ENCODE data around the gene MMP25. TPM values are rescaled to one million over a fixed set of nuclear protein-coding genes. Genes with fewer than 3 reads are reported as not detected.
"Not testable (repeated sequence)": the region's sequence is repeated elsewhere in the genome, so short reads cannot be mapped to it uniquely, and the experiment has no call there.

Gene MMP25
- total and polyA plus RNA-seq, 11 donors = 0.32 to 3.0 (median 0.93) TPM

DNA sequence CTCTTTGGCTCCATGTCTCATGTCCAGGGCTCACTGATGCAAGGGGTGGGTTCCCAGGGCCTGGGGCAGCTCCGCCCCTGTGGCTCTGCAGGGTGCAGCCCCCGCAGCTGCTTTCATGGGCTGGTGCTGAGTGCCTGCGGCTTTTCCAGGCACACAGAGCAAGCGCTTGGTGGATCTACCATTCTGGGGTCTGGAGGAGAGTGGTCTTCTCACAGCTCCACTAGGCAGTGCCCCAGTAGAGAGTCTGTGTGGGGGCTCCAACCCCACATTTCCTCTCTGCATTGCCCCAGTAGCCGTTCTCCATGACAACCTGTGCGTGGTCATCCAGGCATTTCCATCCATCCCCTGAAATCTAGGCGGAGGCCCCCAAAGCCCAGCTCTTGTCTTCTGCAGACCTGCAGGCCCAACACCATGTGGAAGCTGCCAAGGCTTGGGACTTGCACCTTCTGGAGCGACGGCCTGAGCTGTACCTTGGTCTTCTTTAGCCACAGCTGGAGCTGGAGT lies 24.3 kb downstream of the MMP25 start:
- H3K4me3 ChIP-seq = no peak overlapping the region
- intact Hi-C loops (cut with DNase I) = no loop called here
- ATAC-seq (no peak), DNase-seq (no peak)
- no peaks in the 10 kb centered on the region for H3K9me3 ChIP-seq
- H3K4me1 ChIP-seq = peaks cover 0 to 42% (median 7%) of the 10 kb centered on the region in 12 donors
- 86 to 97% (median 91%) methylated on average over 6 to 9 of the region's 9 CpGs for WGBS, 4 donors
- TF ChIP-seq, protein P1, sequence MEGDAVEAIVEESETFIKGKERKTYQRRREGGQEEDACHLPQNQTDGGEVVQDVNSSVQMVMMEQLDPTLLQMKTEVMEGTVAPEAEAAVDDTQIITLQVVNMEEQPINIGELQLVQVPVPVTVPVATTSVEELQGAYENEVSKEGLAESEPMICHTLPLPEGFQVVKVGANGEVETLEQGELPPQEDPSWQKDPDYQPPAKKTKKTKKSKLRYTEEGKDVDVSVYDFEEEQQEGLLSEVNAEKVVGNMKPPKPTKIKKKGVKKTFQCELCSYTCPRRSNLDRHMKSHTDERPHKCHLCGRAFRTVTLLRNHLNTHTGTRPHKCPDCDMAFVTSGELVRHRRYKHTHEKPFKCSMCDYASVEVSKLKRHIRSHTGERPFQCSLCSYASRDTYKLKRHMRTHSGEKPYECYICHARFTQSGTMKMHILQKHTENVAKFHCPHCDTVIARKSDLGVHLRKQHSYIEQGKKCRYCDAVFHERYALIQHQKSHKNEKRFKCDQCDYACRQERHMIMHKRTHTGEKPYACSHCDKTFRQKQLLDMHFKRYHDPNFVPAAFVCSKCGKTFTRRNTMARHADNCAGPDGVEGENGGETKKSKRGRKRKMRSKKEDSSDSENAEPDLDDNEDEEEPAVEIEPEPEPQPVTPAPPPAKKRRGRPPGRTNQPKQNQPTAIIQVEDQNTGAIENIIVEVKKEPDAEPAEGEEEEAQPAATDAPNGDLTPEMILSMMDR (IDR thresholded peaks at IDR 0.05) = no peak
- no peak for TF ChIP-seq POLR2A (IDR thresholded peaks at IDR 0.05)
- H3K27me3 ChIP-seq = no peaks in the 10 kb centered on the region
- H3K27ac ChIP-seq = no peak overlapping the region
- peaks cover 0 to 23% (median 6%) of the 10 kb centered on the region in 9 donors for H3K36me3 ChIP-seq

DNA sequence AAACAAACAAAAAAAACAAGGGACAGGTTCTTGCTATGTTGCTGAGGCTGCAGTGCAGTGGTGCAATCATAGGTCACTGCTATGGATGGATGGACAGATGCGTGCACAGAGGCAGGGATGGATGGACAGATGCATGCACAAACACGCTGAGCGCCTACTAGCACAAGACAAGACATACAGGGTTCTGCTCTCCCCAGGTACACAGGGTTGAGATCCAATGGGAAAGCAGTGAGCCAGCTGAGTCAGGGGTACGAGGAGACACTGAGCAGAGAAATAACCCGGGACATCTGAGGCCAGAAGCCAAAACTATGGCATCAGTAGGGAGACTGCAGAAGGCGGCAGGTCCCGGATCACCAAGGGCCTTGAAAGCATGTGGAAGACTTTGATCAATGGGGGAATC lies 25.3 kb downstream of the MMP25 start:
- Histone ChIP-seq H3K9me3 (no peaks in the 10 kb centered on the region), H3K4me3 (no peak overlapping the region), H3K27ac (peak overlapping the region in 1 of 12 donors; percentile 15), H3K27me3 (no peaks in the 10 kb centered on the region), H3K36me3 (peaks cover 0 to 23% (median 6%) of the 10 kb centered on the region in 9 donors), H3K4me1 (peaks cover 0 to 41% (median 7%) of the 10 kb centered on the region in 12 donors)
- WGBS, 4 donors = 84 to 90% (median 89%) methylated on average over 7 of the region's 7 CpGs
- intact Hi-C loops (cut with DNase I) = no loop called here
- no peak for DNase-seq
- ATAC-seq = no peak
- no peak for TF ChIP-seq POLR2A (IDR thresholded peaks at IDR 0.05)
- TF ChIP-seq, protein P1 (IDR thresholded peaks at IDR 0.05) = no peak

DNA sequence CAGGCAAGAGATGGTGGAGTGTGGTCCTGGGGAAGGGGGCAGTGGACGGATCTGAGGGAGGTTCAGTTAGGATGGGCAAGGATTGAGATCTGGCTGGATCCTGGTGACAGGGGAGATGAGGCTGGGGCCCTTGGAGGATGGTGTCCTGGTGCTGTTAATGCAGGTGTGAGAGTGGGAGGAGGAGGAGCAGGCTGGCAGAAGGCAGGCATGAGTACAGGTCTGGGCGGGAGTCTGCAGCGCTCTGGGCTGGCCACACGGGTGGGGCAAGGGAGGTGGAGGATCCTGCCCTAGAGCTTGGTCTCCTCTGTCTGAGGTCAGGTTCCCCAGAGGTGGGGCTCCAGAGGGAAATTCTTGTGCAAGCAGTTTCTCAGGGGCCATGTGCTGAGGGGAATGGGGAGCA lies 25.8 kb downstream of the MMP25 start:
- H3K9me3 ChIP-seq; H3K27ac ChIP-seq; H3K4me3 ChIP-seq; ATAC-seq; H3K27me3 ChIP-seq; intact Hi-C loops (cut with DNase I); DNase-seq: not testable (repeated sequence)
- H3K36me3 ChIP-seq = peaks cover 0 to 26% (median 6%) of the 10 kb centered on the region in 9 donors
- WGBS, 4 donors = 70 to 87% (median 76%) methylated on average over 3 to 4 of the region's 4 CpGs
- peaks cover 0 to 40% (median 7%) of the 10 kb centered on the region in 12 donors for H3K4me1 ChIP-seq

DNA sequence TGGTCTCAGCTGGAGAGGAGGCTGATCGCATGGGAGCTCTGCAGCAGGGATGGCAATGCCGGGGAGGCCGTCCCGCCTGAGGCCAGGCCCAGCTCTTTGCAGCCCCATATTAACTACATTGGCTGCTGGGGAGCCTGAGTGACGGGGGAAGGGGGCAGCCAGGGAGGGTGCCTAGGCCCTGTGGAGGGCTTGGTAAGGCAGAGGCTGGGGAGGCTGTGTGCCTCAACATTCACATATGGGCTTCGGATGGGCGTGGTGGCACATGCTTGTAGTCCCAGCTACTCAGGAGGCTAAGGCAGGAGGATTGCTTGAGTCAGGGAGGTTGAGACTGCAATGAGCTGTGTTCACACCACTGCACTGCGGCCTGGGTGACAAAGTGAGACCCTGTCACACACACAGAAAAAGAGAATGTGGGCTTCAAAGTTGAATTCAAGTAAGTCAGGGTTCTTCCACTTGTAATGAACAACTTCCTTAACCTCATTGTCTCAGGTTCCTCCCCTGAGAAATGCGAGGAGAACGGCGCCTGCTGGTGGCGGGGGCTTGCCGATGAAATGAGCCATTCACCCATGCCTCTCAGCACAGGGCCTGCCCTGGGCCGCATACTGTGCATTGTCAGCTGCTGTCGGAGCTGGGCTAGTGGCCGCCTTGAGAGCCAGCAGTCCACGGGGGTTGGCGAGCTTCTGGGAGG lies 26.4 kb downstream of the MMP25 start:
- intact Hi-C loops (cut with DNase I); H3K9me3 ChIP-seq; H3K27me3 ChIP-seq; H3K4me3 ChIP-seq; DNase-seq; ATAC-seq: not testable (repeated sequence)
- peak overlapping the region in 1 of 12 donors; percentile 58 for H3K27ac ChIP-seq
- TF ChIP-seq, protein P1 (IDR thresholded peaks at IDR 0.05) = peak in 3 of 12 donors; percentile 6 to 27 (median 15)
- H3K36me3 ChIP-seq = peaks cover 0 to 22% (median 6%) of the 10 kb centered on the region in 9 donors
- H3K4me1 ChIP-seq = peaks cover 0 to 39% (median 2%) of the 10 kb centered on the region in 12 donors
- 56 to 83% (median 65%) methylated on average over 8 to 18 of the region's 18 CpGs for WGBS, 4 donors
